Ishikawa (cell line): Measurements from ENCODE around the gene CTNNA3.

ENCODE experiments used
- CEBPB ChIP-seq: IDR thresholded peaks from 2 replicates; pipeline ENCODE4 v1.6.1; 2012
- CREB1 ChIP-seq: IDR thresholded peaks from 2 replicates; pipeline ENCODE4 v1.6.1; 2012; ENCODE audit warnings: low read depth
- EGR1 ChIP-seq: IDR thresholded peaks from 2 replicates; pipeline ENCODE4 v1.6.1; 2012
- EP300 ChIP-seq: IDR thresholded peaks from 2 replicates; pipeline ENCODE4 v1.6.1; 2012; ENCODE audit warnings: borderline replicate concordance
- FOXM1 ChIP-seq: IDR thresholded peaks from 2 replicates; pipeline ENCODE4 v1.6.1; 2012; ENCODE audit warnings: low read depth, borderline replicate concordance
- MAX ChIP-seq: IDR thresholded peaks from 2 replicates; pipeline ENCODE4 v1.6.1; 2012
- NFIC ChIP-seq: IDR thresholded peaks from 2 replicates; pipeline ENCODE4 v1.6.1; 2012
- RAD21 ChIP-seq: IDR thresholded peaks from 2 replicates; pipeline ENCODE4 v1.6.1; 2012; ENCODE audit warnings: low read depth
- REST ChIP-seq: IDR thresholded peaks from 2 replicates; pipeline ENCODE4 v1.6.1; 2012; ENCODE audit warnings: low read depth, mild to moderate bottlenecking
- TAF1 ChIP-seq: IDR thresholded peaks from 2 replicates; pipeline ENCODE4 v1.6.1; 2012; ENCODE audit warnings: low read depth, mild to moderate bottlenecking
- TCF12 ChIP-seq: IDR thresholded peaks from 2 replicates; pipeline ENCODE4 v1.6.1; 2012; ENCODE audit warnings: low read depth
- TEAD4 ChIP-seq: IDR thresholded peaks from 2 replicates; pipeline ENCODE4 v1.6.1; 2012
- USF1 ChIP-seq: IDR thresholded peaks from 2 replicates; pipeline ENCODE4 v1.6.1; 2012
- YY1 ChIP-seq: IDR thresholded peaks from 2 replicates; pipeline ENCODE4 v1.6.1; 2012; ENCODE audit warnings: low read depth
- ZBTB7A ChIP-seq: IDR thresholded peaks from 2 replicates; pipeline ENCODE4 v1.6.1; 2012; ENCODE audit warnings: low read depth

The CTNNA3 gene

GRCh38 chr10:65943451-65943850 lies 1752.5 kb downstream of the CTNNA3 start:
- TF ChIP-seq TAF1 (no peak), TCF12 (no peak), EGR1 (no peak), EP300 (no peak), CEBPB (no peak), MAX (no peak), ZBTB7A (no peak), USF1 (no peak), RAD21 (no peak), FOXM1 (no peak)

- TF ChIP-seq CREB1 (no peak), ZBTB7A (no peak), EP300 (no peak), EGR1 (no peak), CEBPB (no peak), YY1 (no peak), TCF12 (no peak), NFIC (no peak), RAD21 (no peak), TAF1 (no peak), REST (no peak)
These were observed 1755.0 kb downstream of the CTNNA3 start for GRCh38 chr10:65940816-65941662.

GRCh38 chr10:65940105-65940504 lies 1755.9 kb downstream of the CTNNA3 start:
- TF ChIP-seq USF1 (no peak), CREB1 (no peak), MAX (no peak), YY1 (no peak), EP300 (no peak), TAF1 (no peak), FOXM1 (no peak), REST (no peak), NFIC (no peak), CEBPB (no peak), RAD21 (no peak), ZBTB7A (no peak)

GRCh38 chr10:65931291-65932070 lies 1764.5 kb downstream of the CTNNA3 start:
- no peak for TF ChIP-seq FOXM1
- TF ChIP-seq NFIC, result no peak
- TF ChIP-seq USF1, result no peak
- no peak for TF ChIP-seq TCF12
- TF ChIP-seq RAD21, result no peak
- no peak for TF ChIP-seq EP300
- no peak for TF ChIP-seq TEAD4
- TF ChIP-seq MAX, result no peak
- TF ChIP-seq CEBPB, result no peak
- TF ChIP-seq REST, result no peak
- no peak for TF ChIP-seq YY1
- no peak for TF ChIP-seq EGR1
- no peak for TF ChIP-seq ZBTB7A
- no peak for TF ChIP-seq CREB1
- no peak for TF ChIP-seq TAF1
